DLD1 (cell line): ENCODE results near the gene FOLR2.

Source experiments
- in situ Hi-C: cut with HindIII; loops from 2 replicates; pipeline ENCODE4 v1.10.0; 2017; ENCODE audit warnings: low sequenced_read_pairs

FOLR2 gene

GRCh38 chr11:72229336-72229924 lies 12.8 kb downstream of the FOLR2 start:
- in situ Hi-C loops, result no loop called here

DNA sequence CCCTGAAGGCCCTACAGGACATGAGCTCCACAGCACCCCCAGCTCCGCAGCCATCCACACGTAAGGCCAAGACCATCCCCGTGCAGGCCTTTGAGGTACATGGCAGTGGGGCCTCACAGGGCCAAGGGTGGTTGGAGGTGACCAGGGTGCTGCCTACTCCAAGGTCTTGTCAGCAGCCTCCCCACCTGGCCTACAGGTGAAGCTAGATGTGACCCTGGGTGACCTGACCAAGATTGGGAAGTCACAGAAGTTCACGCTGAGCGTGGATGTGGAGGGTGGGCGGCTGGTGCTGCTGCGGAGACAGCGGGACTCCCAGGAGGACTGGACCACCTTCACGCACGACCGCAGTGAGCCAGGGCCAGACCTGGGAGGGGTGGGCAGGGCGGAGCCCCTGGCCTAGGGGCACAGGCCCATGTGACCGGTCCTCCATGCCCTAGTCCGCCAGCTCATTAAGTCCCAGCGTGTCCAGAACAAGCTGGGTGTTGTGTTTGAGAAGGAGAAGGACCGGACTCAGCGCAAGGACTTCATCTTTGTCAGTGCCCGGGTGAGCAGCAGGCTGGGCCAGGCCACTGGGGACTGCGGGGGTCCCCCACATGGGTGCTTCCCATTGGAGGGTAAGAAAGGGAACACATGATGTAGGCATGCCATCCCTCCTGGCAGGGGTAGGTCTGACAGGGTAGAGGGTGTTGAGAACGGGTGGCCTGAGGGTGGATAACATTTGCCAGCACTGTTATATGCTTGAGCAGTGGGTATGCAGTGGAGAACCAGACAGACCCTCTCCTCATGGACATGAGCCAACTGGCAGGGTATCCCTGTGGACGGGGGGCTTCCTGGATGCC lies 13.6 kb downstream of the FOLR2 start:
- in situ Hi-C loops, result no loop called here

DNA sequence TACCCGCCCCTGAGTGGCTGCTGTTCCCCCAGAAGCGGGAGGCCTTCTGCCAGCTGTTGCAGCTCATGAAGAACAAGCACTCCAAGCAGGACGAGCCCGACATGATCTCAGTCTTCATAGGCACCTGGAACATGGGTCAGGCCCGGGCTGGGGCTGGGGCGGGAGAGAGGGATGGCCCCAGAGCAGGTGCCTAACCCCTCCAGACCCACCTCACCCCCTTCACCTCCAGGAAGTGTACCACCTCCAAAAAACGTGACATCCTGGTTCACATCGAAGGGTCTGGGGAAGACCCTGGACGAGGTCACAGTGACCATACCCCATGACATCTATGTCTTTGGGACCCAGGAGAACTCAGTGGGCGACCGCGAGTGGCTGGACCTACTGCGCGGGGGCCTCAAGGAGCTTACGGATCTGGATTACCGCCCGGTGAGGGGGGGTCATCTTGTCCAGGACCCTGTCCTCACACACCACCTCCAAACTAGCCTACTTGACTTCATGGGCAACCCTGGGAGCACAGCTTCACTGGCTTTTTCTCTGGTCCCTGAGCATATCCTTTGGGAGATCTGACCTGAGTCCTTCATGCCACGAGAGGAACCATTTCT lies 14.3 kb downstream of the FOLR2 start:
- in situ Hi-C loops, result no loop called here

DNA sequence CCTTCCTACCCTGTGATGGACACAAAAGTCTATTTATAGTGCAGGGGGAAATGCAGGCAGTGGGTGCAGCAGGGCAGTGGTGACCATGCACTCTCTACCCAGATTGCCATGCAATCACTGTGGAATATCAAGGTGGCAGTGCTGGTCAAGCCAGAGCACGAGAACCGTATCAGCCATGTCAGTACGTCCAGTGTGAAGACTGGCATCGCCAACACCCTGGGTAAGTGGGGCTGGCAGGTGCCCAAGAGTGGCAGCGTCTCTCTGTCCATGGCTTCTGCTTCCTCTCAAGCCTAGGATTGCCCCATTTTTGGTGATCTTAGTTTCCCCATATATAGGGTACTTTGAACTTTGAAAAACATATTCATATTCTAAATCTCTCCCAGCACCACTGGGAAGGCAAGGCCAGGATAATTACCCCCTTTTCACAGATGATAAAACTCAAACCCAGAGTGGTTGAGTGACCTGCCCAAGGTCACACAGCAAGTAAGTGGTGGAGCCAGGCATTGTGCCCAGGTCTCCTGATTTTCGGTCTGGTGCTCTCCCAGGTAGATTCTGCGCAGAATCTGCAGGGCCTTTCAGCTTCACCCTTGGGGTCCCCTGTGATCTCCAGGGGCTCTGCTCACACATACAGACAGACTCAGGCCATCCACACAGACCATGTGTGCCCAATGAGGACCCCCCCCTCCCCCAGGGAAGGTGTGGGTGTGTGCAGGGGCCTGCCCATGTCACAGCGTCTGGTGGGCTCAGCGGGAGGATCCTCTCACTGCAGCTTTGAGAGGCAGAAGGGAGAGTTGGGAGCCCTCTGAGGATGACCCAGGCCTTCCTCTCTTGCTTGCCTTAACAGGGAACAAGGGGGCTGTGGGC lies 15.0 kb downstream of the FOLR2 start:
- in situ Hi-C loops, result no loop called here

- in situ Hi-C loops, result no loop called here
Measured at GRCh38 chr11:72232260-72233055, 15.9 kb downstream of the FOLR2 start.

- in situ Hi-C loops, result no loop called here
Measured at GRCh38 chr11:72233056-72233772, 16.6 kb downstream of the FOLR2 start.

- in situ Hi-C loops, result no loop called here
Measured at GRCh38 chr11:72233773-72234513, 17.3 kb downstream of the FOLR2 start.

DNA sequence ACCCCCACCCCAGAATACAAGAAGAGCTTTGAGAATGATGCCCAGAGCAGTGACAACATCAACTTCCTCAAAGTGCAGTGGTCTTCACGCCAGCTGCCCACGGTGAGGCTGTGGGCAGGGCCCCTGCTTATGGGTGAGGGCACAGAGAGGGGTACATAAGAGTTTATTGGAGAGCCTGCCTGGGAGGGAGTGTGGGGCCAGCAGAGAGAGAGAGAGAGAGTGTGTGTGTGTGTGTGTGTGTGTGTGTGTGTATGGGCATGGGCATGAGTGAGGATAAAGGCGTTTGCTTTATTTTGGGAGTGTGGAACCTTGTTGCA lies 17.9 kb downstream of the FOLR2 start:
- in situ Hi-C loops, result no loop called here

GRCh38 chr11:72234920-72235319 lies 18.3 kb downstream of the FOLR2 start:
- in situ Hi-C loops, result no loop called here

DNA sequence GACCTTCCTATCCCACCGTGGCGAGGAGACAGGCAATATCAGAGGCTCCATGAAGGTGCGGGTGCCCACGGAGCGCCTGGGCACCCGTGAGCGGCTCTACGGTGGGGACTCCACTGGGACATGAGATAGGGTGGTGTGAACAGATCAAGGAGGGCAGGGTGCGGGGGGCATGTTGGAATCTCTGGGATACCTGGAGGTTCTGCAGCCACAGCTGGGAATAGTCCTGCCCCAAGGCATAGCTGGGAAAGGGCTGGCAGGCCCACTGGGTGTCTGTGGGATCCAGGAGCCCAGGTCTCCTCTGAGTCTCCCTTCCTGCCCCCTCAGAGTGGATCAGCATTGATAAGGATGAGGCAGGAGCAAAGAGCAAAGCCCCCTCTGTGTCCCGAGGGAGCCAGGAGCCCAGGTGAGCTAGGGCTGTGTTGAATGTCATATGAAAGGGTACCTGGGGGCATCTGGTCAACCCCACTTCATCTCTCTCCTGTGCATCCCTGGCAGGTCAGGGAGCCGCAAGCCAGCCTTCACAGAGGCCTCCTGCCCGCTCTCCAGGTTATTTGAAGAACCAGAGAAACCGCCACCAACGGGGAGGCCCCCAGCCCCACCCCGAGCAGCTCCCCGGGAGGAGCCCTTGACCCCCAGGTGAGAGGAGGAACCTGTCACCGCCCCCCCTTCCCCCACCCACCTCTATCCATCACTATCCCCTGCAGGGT lies 18.9 kb downstream of the FOLR2 start:
- in situ Hi-C loops, result no loop called here

GRCh38 chr11:72236083-72236697 lies 19.6 kb downstream of the FOLR2 start:
- in situ Hi-C loops, result no loop called here

DNA sequence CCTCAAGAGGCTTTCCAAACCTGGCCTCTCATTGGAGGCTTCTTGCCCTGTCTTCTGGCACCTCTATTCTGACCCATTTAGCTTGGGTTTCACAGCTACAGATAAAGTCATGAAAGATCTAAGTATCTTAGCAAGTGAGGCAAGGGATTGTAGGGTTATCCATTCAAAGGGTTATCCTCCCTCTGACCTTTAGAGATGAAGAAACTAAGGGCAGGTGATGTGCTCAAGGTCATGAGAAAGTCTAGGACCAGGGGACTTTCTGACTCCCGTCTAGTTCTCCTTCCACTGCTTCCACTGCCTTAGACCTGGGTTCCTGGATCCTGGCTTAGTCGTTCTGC lies 20.1 kb downstream of the FOLR2 start:
- in situ Hi-C loops, result no loop called here

DNA sequence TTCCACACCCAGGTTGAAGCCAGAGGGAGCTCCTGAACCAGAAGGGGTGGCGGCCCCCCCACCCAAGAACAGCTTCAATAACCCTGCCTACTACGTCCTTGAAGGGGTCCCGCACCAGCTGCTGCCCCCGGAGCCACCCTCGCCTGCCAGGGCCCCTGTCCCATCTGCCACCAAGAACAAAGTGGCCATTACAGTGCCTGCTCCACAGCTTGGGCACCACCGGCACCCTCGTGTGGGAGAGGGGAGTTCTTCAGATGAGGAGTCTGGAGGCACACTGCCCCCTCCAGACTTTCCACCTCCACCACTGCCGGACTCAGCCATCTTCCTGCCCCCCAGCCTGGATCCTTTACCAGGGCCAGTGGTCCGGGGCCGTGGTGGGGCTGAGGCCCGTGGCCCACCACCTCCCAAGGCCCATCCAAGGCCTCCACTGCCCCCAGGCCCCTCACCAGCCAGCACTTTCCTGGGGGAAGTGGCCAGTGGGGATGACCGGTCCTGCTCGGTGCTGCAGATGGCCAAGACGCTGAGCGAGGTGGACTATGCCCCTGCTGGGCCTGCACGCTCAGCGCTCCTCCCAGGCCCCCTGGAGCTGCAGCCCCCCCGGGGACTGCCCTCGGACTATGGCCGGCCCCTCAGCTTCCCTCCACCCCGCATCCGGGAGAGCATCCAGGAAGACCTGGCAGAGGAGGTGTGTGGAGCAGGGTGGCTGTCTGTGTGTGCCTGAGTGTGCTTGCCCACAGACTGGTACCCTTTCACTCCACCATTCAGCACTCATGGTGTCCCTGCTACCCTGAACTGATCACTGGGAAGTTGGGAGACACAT lies 20.7 kb downstream of the FOLR2 start:
- in situ Hi-C loops, result no loop called here

DNA sequence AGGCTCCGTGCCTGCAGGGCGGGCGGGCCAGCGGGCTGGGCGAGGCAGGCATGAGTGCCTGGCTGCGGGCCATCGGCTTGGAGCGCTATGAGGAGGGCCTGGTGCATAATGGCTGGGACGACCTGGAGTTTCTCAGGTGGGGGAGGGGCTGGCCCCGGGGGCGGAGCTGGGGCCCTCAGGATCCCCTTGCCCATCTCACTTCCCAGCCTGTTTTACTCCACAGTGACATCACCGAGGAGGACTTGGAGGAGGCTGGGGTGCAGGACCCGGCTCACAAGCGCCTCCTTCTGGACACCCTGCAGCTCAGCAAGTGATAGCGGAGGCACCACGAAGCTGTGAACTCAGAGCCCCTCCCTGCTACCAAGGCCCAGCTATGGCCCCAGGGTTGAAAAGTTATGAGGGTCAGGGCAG lies 21.5 kb downstream of the FOLR2 start:
- in situ Hi-C loops, result no loop called here

DNA sequence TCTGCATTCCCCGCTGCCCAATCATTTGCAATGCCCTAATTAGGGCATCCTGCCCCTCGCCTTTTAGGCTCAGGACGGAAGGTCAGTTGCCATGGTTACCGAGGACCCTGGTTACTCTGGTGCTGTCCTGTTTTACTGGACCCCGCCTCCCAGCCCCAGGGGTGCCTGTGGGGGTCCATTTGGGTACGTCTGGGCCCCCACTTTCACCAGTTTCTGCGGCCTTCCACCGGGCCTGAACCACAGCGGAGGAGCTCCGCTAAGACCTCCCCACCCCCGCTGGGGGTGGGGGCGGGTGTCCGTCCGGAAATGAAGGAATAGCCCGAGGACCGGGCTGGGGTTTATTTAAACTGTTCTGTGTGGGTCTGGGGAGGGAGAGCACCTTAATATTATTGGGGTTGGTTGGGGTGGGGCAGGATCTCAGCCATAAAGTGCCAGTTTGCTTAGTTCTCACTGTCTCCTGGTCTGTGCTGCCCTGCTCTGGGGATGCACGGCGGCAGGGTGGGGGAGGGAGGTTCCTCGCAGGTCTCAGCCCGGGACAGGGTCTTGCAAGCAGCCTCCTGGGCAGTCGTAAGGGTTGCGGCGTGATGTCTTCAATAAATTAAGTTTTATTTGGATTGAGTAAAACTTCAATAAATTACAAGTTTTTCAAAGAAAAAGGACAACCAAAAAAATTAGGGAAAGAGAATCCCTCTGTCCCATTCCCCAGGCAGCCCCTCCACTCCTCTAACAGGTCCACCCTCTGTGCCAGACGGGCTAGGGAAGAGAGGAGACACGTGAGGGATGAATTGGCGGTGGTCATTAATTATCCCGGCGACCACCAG lies 22.1 kb downstream of the FOLR2 start:
- in situ Hi-C loops, result no loop called here

DNA sequence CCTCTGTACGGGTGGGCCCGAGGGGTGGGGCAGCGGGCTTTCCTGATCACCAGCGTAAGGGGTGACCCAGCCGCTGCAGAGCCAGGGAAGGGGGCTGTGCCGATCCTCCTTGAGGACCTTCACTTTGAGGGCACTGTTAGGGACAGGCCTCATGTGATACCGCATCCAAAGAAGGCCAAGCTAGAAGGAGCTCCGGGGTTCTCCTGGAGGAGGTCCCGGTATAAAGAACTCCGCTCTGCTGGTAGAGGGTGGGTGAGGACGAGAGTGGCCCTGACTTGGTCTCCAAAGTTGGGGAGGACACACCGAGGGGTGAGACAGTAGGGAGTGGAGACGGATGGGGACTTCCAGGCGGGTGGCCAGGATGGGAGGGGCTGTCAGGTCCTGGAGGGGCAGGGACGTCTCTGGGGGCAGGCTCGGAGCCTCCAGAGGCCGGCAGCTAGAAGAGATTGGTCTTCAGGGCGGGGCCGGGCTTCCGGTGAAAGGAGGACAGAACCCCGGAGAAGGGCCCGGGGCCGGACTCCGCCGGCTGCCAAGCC lies 22.8 kb downstream of the FOLR2 start:
- in situ Hi-C loops, result no loop called here
